Stomach (tissue), 9 donors: ENCODE results near the gene TTLL3. TPM values are rescaled to one million over a fixed set of nuclear protein-coding genes. Genes with fewer than 3 reads are reported as not detected.
A peak's percentile ranks its signal among the peaks of the same experiment; 100 is the strongest.

Source experiments
- DNase-seq, 2 donors: peaks; one replicate each; pipeline versions ENCODE4 v3.0.0 to v3.0.0-alpha.2; 2013 to 2019
- H3K27ac ChIP-seq, 5 donors: fragments of 200-600 bp in 4 of 5; sonication (generic) in 4 of 5; one replicate each; pipeline ENCODE4 v1.5.1; 2013 to 2019; ENCODE audit warnings: mild to moderate bottlenecking in 1 of 5, moderate library complexity in 1 of 5
- H3K27me3 ChIP-seq, 3 donors: fragments of 200-600 bp; sonication (generic); one replicate each; pipeline ENCODE4 v1.5.1; 2017 to 2019; ENCODE audit warnings: mixed run types in 1 of 3
- H3K36me3 ChIP-seq, 4 donors: fragments of 200-600 bp; sonication (generic); 1 replicate in 3 of 4; 2 replicates in 1 of 4; pipeline ENCODE4 v1.5.1; 2016 to 2019
- H3K4me1 ChIP-seq, 4 donors: fragments of 200-600 bp; sonication (generic); one replicate each; pipeline ENCODE4 v1.5.1; 2016 to 2019
- H3K4me3 ChIP-seq, 4 donors: fragments of 200-600 bp; sonication (generic) in 3 of 4; one replicate each; pipeline ENCODE4 v1.5.1; 2016 to 2019; ENCODE audit warnings: mild to moderate bottlenecking in 1 of 4
- H3K9me3 ChIP-seq, 4 donors: fragments of 200-600 bp; sonication (generic); one replicate each; pipeline ENCODE4 v1.5.1; 2016 to 2019
- EP300 ChIP-seq: sonication (generic); formaldehyde crosslinking; IDR thresholded peaks from one replicate; pipeline ENCODE4 v1.6.1; 2017; ENCODE audit warnings: antibody characterized with exemption
- POLR2A ChIP-seq, 4 donors: fragments of 450-650 bp; IDR thresholded peaks; one replicate each; pipeline ENCODE4 v1.6.1; 2016; ENCODE audit warnings: antibody characterized with exemption in 4 of 4, control low read depth in 2 of 4, mild to moderate bottlenecking in 1 of 4, moderate library complexity in 1 of 4
- POLR2AphosphoS5 ChIP-seq, 3 donors: sonication (generic); formaldehyde crosslinking; IDR thresholded peaks; one replicate each; pipeline ENCODE4 v1.6.1; 2016; ENCODE audit warnings: antibody characterized with exemption in 3 of 3
- WGBS, 5 donors: extraction: QIAGEN DNeasy Blood & Tissue Kit in 3 of 5; methylation state at CpG; one replicate each; pipeline versions ENCODE4 v1.1.5 to v1.1.7; 2013 to 2018; 5-methylcytosine and 5-hydroxymethylcytosine counted together
- intact Hi-C: fragments of 100-400 bp; cut with DNase I; formaldehyde crosslinking; loops from one replicate; pipeline ENCODE4 v1.15.1; 2023; ENCODE audit warnings: low total_unique reads
- polyA plus RNA-seq, 3 donors: library from polyadenylated mRNA; stranded (reverse); fragments of 200-250 nt; gene quantifications; one replicate each; pipeline ENCODE4 v1.2.3, GENCODE V29; 2013
- total RNA-seq, 5 donors: library from RNA; depleted of rRNA; stranded (reverse); fragments of >200 nt; gene quantifications; one replicate each; pipeline versions ENCODE4 v1.1.0 to v1.2.3, GENCODE V29; 2014 to 2016
- TF ChIP-seq, protein P1 (sequence below), 7 experiments: fragments of 450-650 bp in 4 of 7; fragments of 200-600 bp in 3 of 7; sonication (generic) in 3 of 7; IDR thresholded peaks; one replicate each; pipeline ENCODE4 v1.5.1; 2016 to 2019; ENCODE audit warnings: antibody characterized with exemption in 7 of 7, control low read depth in 2 of 7, mild to moderate bottlenecking in 1 of 7
- donor health status: healthy with polysubstance abuse.
- donor health status: Bipolar disorder and iron deficiency.
- donor health status: healthy.

The TTLL3 gene
- total and polyA plus RNA-seq, 8 donors: 6.7 to 593 (median 77.4) TPM

DNA sequence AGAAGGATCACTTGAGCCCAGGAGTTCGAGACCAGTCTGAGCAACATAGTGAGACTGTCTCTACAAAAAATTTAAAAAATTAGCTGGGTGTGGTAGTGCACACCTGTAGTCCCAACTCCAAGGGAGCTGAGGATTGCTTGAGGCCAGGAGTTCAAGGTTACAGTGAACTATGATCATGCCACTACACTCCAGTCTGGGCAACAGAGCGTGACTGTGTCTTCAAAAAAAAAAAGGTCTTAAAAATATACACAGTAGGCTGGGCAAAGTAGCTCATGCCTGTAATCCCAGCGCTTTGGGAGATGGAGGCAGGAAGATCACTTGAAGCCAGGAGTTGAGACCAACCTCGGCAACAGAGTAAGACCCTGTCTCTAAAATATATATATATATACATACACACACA is 29.2 kb upstream of the TTLL3 start:
- no peak for DNase-seq
- H3K36me3 ChIP-seq: peaks cover 33 to 70% (median 69%) of the 10 kb centered on the region in 4 donors
- no peak overlapping the region for H3K4me3 ChIP-seq
- intact Hi-C loops: no loop called here
- 79 to 95% (median 88%) methylated on average over 4 of the region's 4 CpGs for WGBS, 5 donors
- peaks cover 0 to 34% (median 4%) of the 10 kb centered on the region in 4 donors for H3K4me1 ChIP-seq
- TF ChIP-seq, protein P1, sequence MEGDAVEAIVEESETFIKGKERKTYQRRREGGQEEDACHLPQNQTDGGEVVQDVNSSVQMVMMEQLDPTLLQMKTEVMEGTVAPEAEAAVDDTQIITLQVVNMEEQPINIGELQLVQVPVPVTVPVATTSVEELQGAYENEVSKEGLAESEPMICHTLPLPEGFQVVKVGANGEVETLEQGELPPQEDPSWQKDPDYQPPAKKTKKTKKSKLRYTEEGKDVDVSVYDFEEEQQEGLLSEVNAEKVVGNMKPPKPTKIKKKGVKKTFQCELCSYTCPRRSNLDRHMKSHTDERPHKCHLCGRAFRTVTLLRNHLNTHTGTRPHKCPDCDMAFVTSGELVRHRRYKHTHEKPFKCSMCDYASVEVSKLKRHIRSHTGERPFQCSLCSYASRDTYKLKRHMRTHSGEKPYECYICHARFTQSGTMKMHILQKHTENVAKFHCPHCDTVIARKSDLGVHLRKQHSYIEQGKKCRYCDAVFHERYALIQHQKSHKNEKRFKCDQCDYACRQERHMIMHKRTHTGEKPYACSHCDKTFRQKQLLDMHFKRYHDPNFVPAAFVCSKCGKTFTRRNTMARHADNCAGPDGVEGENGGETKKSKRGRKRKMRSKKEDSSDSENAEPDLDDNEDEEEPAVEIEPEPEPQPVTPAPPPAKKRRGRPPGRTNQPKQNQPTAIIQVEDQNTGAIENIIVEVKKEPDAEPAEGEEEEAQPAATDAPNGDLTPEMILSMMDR (IDR thresholded peaks at IDR 0.05): no peak
- TF ChIP-seq EP300: no peak
- TF ChIP-seq POLR2AphosphoS5 (IDR thresholded peaks at IDR 0.05): no peak
- no peak for TF ChIP-seq POLR2A (IDR thresholded peaks at IDR 0.05)
- no peaks in the 10 kb centered on the region for H3K27me3 ChIP-seq
- no peaks in the 10 kb centered on the region for H3K9me3 ChIP-seq
- peak overlapping the region in 2 of 5 donors; percentile 61 to 62 for H3K27ac ChIP-seq

DNA sequence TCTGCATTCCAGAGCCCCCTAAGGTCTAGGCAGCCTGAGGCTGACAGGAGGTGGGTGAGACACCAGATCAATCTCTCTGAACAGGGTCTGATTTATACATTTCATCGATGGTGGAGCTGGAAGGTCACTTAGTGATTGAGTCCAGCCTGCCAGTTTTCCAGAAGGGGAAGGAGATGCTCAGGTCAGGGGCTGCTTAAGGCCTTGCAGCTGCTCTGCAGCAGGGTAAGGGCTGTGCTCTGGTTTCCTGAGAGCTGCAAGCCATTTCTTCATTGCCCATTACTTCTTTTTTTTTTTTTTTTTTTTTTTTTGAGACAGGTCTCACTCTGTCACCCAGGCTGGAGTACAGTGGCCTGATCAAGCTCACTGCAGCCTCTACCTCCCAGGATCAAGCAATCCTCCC is 28.5 kb upstream of the TTLL3 start:
- TF ChIP-seq, protein P1 (IDR thresholded peaks at IDR 0.05): no peak
- TF ChIP-seq EP300: no peak
- TF ChIP-seq POLR2A (IDR thresholded peaks at IDR 0.05): no peak
- no peak for TF ChIP-seq POLR2AphosphoS5 (IDR thresholded peaks at IDR 0.05)
- no peaks in the 10 kb centered on the region for H3K27me3 ChIP-seq
- peak overlapping the region in 1 of 5 donors; percentile 62 for H3K27ac ChIP-seq
- no peak for DNase-seq
- no peak overlapping the region for H3K4me3 ChIP-seq
- intact Hi-C loops: no loop called here
- peaks cover 37 to 76% (median 75%) of the 10 kb centered on the region in 4 donors for H3K36me3 ChIP-seq
- peaks cover 0 to 34% (median 4%) of the 10 kb centered on the region in 4 donors for H3K4me1 ChIP-seq
- WGBS, 5 donors: 76 to 100% (median 83%) methylated on average over 1 of the region's 1 CpG
- no peaks in the 10 kb centered on the region for H3K9me3 ChIP-seq

DNA sequence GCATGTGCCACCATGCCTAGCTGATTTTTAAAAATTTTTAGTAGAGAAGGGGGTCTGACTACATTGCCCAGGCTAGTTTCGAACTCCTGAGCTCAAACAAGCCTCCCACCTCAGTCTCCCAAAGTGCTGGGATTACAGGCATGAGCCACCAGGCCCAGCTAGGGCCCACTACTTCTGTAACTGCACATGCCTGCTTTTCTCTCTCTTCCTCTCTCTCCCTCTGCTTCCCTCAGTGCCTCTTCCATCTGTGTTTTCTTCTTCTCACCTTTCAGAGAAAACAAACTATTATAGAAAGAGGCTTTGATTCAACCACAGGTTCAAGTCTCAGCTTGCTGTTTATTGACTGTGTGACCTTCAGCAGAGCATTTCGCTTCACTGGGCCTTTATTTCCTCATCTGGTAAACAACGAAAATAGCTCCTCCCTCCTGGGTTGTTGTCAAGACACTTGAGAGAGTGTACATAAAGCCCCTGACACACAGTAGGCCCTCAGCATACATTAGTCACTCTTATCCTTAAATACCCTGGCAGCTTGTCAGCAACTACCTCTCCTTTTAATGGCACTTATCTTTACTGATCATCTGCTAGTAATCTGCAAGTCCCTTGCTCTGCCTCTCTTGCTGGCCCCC is 28.0 kb upstream of the TTLL3 start:
- no peak for TF ChIP-seq EP300
- no peak for TF ChIP-seq POLR2A (IDR thresholded peaks at IDR 0.05)
- no peak for TF ChIP-seq POLR2AphosphoS5 (IDR thresholded peaks at IDR 0.05)
- TF ChIP-seq, protein P1 (IDR thresholded peaks at IDR 0.05): no peak
- Histone ChIP-seq H3K4me1 (peaks cover 0 to 34% (median 4%) of the 10 kb centered on the region in 4 donors), H3K9me3 (no peaks in the 10 kb centered on the region), H3K27me3 (no peaks in the 10 kb centered on the region), H3K36me3 (peaks cover 43 to 82% (median 80%) of the 10 kb centered on the region in 4 donors), H3K4me3 (no peak overlapping the region), H3K27ac (peak overlapping the region in 1 of 5 donors; percentile 62)
- intact Hi-C loops: no loop called here
- DNase-seq: no peak
- 65 to 74% (median 71%) methylated on average over 3 of the region's 3 CpGs for WGBS, 5 donors

DNA sequence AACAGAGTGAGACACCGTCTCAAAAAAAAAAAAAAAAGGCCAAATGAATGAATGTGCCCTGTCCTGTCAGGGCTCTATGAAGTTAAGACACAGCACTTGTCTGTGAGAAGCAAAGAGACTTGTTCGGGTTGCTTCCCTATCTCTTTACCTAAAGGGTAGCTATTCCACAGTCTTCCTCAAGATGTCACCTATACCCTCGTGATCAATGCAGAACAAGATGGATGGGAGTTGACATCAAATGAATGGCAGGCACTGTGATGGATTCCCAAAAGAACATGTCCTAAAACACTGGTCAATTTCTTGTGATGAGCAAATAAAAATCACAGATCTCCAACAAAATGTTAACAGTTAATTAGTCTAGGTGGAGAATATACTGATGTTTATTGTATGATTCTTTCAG is 27.3 kb upstream of the TTLL3 start:
- 31 to 50% (median 45%) methylated on average over 3 of the region's 3 CpGs for WGBS, 5 donors
- no peak overlapping the region for H3K4me3 ChIP-seq
- peaks cover 49 to 89% (median 87%) of the 10 kb centered on the region in 4 donors for H3K36me3 ChIP-seq
- no peaks in the 10 kb centered on the region for H3K9me3 ChIP-seq
- TF ChIP-seq POLR2A (IDR thresholded peaks at IDR 0.05): no peak
- no peak for TF ChIP-seq EP300
- TF ChIP-seq, protein P1 (IDR thresholded peaks at IDR 0.05): no peak
- TF ChIP-seq POLR2AphosphoS5 (IDR thresholded peaks at IDR 0.05): no peak
- H3K27ac ChIP-seq: no peak overlapping the region
- H3K4me1 ChIP-seq: peaks cover 0 to 29% (median 4%) of the 10 kb centered on the region in 4 donors
- intact Hi-C loops: no loop called here
- no peak for DNase-seq
- H3K27me3 ChIP-seq: no peaks in the 10 kb centered on the region
